Endometrial microvascular endothelial cells (primary cell): ENCODE results near the gene LMBR1. TPM values are rescaled to one million over a fixed set of nuclear protein-coding genes. Genes with fewer than 3 reads are reported as not detected.

Source experiments
- in situ Hi-C: cut with HindIII; loops from 2 replicates; pipeline ENCODE4 v1.10.0; 2017; ENCODE audit warnings: low sequenced_read_pairs, low pct_unique_long_range_greater_than_20kb; ENCODE audit errors: inconsistent ontology term
- total RNA-seq: library from RNA; depleted of rRNA; stranded (reverse); fragments of >200 nt; gene quantifications from one replicate; pipeline ENCODE4 v1.2.3, GENCODE V29; 2015; ENCODE audit errors: inconsistent ontology term

Gene LMBR1
- total RNA-seq, 1 donor from 2014 or later = 88.1 TPM

DNA sequence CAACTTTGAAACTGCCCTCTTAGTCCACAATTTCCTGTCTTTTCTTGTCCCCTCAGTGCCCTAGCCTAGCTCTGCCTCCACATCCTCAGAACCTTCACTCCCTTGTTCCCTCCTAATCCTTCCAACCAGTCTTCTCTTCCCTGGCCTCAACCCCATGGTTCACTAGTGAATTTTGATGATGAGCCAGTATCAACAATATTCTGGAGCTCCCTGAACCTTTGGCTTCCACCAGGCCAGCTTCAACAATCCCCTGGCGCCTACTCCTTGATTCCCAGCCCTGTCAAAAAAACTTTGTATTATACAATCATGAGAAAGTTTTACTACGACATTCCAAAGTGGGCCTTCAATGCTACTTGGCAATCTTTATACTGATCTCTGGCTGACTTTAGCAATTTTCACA lies 116.5 kb downstream of the LMBR1 start:
- in situ Hi-C loops = no loop called here

DNA sequence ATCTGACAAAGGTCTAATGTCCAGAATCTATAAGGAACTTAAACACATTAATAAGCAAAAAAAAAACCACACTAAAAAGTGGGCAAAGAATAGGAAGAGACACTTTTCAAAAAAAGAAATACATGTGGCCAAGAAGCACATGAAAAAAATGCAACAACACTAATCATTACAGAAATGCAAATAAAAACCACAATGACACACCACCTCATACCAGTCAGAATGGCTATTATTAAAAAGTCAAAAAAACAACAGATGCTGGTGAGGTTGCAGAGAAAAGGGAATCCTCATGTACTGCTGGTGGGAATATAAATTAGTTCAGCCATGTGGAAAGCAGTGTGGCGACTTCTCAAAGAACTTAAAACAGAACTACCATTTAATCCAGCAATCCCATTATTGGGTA lies 119.0 kb downstream of the LMBR1 start:
- in situ Hi-C loops = no loop called here

GRCh38 chr7:156772725-156773124 lies 120.3 kb downstream of the LMBR1 start:
- in situ Hi-C loops = no loop called here

DNA sequence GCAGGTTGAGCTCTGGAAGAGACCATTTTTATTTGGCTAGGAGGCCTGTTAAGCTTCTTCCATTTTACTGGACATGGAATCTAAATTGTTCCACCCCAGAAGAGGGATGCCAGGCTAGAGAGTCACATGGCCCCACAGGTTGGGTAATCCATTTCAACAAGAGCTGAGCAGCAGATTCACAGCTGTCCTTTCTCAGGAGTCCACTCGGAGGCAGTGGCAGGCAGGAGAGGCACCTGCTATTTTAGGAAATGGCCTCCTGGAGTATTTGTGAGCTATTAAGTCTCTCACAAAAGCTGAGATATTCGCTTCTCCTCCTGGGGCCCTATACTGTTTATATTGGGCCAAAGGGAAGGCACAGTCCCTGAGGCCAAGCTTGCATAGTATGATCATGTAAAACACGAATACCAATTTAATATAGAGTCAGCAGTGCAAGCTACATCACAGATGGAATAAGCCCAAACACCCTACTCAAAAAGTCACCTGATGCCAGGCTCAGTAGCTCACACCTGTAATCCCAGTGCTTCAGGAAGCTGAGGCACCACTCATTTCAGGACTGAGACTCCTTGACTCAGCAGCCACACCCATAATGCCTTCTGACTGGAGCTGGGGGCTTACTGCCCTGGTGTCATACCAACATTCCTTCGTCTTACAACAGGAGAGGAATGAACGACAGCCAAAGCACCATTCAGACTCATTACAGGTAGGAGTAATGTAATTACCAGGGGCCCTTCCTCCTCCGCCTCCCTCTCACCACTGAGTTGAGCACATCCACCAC lies 124.1 kb downstream of the LMBR1 start:
- in situ Hi-C loops = no loop called here

- in situ Hi-C loops = no loop called here
These were observed 126.3 kb downstream of the LMBR1 start for GRCh38 chr7:156766666-156767065.

DNA sequence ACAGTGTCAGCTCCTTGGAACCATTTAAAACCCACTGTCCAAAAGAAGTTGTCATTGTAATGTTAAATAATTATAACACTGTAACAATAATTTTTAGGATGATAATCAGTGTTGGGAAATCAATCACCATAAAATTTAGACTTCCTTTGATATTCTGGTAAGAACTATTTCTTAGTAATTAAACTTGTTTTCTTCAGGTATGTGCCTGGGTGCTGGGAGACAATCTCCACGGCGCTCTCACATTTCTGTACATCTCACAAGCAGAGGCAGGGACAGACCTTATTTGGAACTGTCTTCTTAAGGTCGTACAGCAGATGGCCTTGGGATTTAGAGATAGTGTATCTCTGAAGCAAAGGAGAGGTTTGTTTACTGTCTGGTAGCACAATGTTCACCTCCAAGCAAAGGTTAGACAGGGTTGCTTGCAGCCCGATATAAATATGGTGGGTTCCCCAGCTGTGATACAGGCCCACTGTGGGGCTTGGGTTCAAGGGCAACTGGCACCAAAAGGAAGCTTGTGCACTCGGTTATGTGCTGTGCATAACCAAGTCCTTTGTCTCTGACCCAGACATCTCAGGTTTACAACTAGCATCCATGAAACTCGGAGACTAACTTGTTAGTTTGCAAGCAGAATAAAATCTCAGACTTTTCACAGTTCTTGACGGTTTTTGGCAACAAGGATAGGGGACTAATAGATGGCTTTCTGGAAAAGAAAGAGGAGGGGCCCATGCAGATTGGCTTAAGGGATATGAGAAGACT lies 126.9 kb downstream of the LMBR1 start:
- in situ Hi-C loops = no loop called here

- in situ Hi-C loops = no loop called here
These were observed 128.2 kb downstream of the LMBR1 start for GRCh38 chr7:156764766-156765165.

GRCh38 chr7:156764016-156764669 lies 128.8 kb downstream of the LMBR1 start:
- in situ Hi-C loops = no loop called here

DNA sequence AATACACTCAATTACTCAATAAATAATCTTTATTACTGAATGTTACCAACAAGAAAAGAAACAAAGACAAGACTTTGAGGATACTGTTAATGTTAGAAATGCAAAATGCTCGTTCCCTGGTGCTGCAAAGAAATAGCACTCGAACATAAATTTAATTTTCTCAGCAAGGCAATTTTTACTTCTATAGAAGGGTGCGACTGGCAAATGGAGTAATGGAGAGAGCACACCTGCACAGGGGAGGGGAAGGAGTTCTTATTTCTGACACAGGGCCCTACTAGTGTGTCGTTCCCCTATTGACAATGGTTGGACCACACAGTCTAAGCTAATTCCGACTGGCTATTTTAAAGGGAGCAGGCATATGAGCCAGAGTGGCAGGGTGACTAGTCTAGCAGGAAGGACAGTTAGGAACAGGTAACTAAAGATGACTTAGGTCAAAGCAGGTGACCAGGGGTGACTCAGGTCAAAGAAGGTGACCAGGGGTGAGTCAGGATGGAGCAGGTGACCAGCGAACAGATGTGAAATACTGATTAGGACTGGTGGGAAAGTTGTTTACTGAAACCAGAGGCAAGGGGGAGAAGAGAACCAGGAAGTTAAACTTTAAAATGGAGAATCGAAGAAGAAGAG lies 133.3 kb downstream of the LMBR1 start:
- in situ Hi-C loops = no loop called here

DNA sequence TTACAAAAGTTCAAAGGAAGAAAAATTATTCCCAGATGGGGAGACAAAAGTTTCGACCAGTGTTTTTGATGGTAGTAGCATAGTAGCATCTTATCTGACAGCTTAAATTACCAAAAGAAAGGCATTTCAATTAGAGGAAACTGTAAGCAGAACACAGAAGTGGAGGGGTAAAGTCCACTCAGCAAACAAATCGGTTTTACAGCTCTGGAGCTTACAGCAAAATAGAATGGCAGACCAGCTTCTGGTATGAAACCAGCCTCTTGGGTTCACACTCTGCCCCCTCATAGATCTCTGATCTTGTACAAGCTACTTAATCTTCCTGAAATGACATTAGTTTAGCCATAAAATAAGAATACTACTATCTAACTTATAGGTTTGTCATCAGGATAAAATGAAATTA lies 133.8 kb downstream of the LMBR1 start:
- in situ Hi-C loops = no loop called here

DNA sequence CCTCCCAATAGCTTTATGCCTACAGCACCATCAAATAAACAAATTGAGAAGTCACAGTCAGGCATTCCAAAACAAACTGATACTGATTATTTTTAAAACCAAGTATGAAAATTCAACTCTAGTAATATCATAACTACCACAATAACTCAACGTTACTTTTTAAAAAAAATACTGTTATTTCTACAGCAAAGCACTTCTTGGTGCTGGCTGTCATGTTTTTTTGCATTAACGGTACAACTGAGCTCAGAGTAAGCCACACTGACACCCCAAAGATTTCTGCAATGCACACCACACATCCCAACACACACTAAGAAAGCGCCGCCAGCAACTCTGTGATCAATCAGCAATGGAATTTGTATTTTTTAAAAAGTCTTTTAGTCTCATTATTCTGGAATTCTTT lies 138.8 kb downstream of the LMBR1 start:
- in situ Hi-C loops = no loop called here

- in situ Hi-C loops = no loop called here
These were observed 139.4 kb downstream of the LMBR1 start for GRCh38 chr7:156753630-156754029.

GRCh38 chr7:156753229-156753560 lies 139.8 kb downstream of the LMBR1 start:
- in situ Hi-C loops = no loop called here

DNA sequence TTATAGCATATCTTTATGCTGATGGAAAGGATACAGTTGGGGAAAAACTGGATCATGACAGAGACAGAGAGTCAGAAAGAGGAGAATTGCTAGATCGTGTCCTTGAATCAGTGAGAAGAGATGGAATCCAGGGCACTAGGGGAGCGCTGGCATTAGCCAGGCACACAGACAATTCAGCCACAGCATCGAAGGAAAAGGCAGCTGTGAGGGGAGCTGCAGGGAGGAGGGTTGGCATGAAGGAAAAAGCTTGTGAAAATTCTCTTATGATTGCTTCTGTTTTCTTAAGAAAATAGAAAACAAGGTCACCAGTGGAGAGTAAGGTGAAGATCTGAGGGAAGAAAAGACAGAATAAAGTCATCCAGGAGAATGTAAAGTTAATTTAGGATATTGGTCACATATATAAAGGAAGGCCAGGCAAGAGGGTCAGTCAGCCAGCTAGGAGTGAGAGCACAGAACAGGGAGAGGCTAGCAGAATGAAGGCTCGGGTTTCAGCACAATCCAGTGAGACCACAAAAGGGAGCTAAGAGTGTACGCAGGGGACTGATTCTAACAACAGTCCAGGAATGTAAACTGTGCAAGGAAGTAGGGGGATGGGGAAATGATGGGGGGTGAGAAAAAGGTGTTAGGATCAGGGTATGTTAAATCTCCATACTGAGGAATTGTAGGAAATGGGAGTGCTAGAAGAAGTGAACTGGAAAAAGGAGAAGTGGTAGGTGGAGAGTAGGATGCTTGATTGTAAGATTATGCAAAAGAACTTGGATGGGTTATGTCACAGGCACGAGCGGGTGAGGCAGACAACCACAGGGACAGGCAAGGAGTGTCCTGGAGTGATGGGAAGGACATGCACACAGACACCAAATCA lies 140.4 kb downstream of the LMBR1 start:
- in situ Hi-C loops = no loop called here

DNA sequence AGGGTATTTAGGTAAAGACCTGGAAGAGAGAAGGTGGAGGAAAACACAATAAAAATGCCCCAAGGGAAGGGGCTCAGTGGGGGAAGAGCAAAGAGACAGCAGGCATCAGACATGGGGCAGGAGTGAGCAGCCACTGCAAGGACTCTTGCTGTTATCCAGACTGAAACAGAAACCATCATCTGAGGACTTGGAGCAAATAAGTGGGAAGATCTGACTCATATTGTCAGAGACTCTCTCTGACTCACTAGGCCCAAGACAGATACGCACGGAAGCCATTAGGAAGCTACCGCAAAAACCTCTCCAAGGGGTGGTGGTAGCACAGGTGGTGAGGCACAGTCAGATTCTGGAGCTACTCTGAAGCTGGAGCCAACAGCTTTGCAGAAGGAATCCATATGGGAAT lies 141.7 kb downstream of the LMBR1 start:
- in situ Hi-C loops = no loop called here

DNA sequence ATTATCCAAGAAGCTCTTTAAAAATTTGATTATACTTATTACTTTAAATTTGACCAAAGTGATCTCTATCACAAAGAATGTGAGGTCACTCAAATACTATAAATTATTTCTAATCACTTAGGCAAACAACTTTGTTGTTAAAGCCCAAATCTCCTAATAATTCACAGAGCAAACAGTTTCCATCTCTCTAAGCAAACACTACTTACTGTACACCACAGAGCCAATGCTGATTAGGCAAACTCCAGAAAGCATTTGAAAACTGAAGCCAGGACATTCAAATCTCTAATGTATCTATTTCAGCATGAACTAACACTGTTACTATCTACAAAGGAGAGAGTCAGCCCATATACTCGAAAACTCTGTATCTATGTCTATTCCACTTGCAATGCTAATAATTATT lies 145.3 kb downstream of the LMBR1 start:
- in situ Hi-C loops = no loop called here

- in situ Hi-C loops = no loop called here
These were observed 146.1 kb downstream of the LMBR1 start for GRCh38 chr7:156746891-156747290.

- in situ Hi-C loops = no loop called here
These were observed 153.4 kb downstream of the LMBR1 start for GRCh38 chr7:156739596-156739995.

DNA sequence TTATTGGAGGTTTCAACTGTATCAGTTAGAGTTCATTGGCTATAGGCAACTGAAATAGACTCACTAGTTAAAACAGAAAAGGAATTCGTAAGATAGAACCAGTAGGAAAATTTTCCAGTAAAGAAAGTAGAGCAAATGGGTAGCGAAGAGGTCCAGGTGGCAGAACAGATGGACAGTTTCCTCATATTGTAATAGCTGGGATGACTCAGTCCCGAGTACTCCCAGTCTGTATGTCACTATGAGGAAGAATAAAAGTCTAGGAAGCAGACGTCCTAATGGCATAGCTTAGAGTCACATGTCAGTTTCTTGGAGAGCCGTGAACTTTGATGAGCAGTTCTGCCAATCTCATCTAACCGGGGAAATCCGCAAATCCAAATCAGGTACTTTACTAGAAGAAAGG lies 157.1 kb downstream of the LMBR1 start:
- in situ Hi-C loops = no loop called here
